ENCODE data around the gene TUBGCP6. TPM values are rescaled to one million over a fixed set of nuclear protein-coding genes. Genes with fewer than 3 reads are reported as not detected.

Gene TUBGCP6
- total and polyA plus RNA-seq, 10 of the 15 experiments (the other 5 are each of a cell fraction or from before 2014, with no cell fraction given): 0.74 to 41.4 (median 19.4) TPM

GRCh38 chr22:50250555-50251476 lies 6.0 kb upstream of the TUBGCP6 start, which contains the start of gene HDAC10 (continued):
- TF ChIP-seq E2F8 (IDR thresholded peaks at IDR 0.05; ENCODE audit: low read depth, partially characterized antibody): no peak
- TF ChIP-seq YBX1 (IDR thresholded peaks at IDR 0.05): no peak
- no peak for TF ChIP-seq MXI1 (IDR thresholded peaks at IDR 0.05; ENCODE audit: low read depth, low read length)
- TF ChIP-seq HSF1 (IDR thresholded peaks at IDR 0.05; ENCODE audit: low read depth, low read length): no peak
- no peak for TF ChIP-seq E4F1 (IDR thresholded peaks at IDR 0.05; ENCODE audit: borderline replicate concordance, partially characterized antibody)
- peak; percentile 69 for TF ChIP-seq RUNX3 (IDR thresholded peaks at IDR 0.05; ENCODE audit: low read length)
- no peak for TF ChIP-seq NFIC (IDR thresholded peaks at IDR 0.05; ENCODE audit: low read depth, low read length)
- TF ChIP-seq TARDBP (IDR thresholded peaks at IDR 0.05; ENCODE audit: borderline replicate concordance): no peak
- TF ChIP-seq EZH2 (IDR thresholded peaks at IDR 0.05; ENCODE audit: borderline replicate concordance, control insufficient read depth, low read depth, low read length): no peak
- TF ChIP-seq STAT1 (conservative IDR thresholded peaks at IDR 0.05): no peak
- no peak for TF ChIP-seq ZZZ3 (IDR thresholded peaks at IDR 0.05; ENCODE audit: control insufficient read depth, insufficient read length, low read depth)
- no peak for TF ChIP-seq ZBED1 (IDR thresholded peaks at IDR 0.05; ENCODE audit: borderline replicate concordance)
- no peak for TF ChIP-seq ZNF24 (IDR thresholded peaks at IDR 0.05)
- 0 out of 2 replicates have a peak, but pooled peaks have one; percentile 78 for TF ChIP-seq NKRF (conservative IDR thresholded peaks at IDR 0.05)
- no peak for TF ChIP-seq SKIL (IDR thresholded peaks at IDR 0.05; ENCODE audit: low read depth, poor library complexity, severe bottlenecking)
- TF ChIP-seq IKZF2 (IDR thresholded peaks at IDR 0.05): no peak; a peak in 1 of 4 replicates
- no peak for TF ChIP-seq CREM (IDR thresholded peaks at IDR 0.05; ENCODE audit: low read depth)
- no peak for TF ChIP-seq ZNF384 (IDR thresholded peaks at IDR 0.05; ENCODE audit: borderline replicate concordance, low read depth, low read length)
